CD4-positive, alpha-beta T cell treated with Interferon alpha-2 for 1 hour (primary cell): ENCODE results near the gene VPS4A.

Experiments
- DNase-seq, 2 donors: peaks; one replicate each; pipeline ENCODE4 v3.0.0-alpha.2; 2020 to 2022

VPS4A gene

DNA sequence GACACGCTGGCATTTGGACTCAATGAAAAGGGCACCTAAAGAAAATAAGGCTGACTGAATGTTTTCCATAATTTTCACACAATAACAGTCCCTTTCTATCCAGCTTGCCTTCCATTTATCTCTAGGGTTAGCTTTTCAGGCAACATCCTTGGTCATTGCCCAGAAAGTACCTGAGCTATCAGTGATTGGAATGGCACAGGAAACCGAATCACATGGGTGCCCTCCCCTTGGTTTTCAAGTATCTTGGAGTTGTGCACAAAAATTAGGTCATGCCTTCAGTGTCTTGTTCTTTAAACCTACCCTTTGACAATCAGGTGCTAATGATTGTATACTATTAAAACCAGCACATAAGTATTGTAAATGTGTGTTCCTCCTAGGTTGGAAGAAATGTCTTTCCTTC is 3.3 kb upstream of the VPS4A start:
- DNase-seq, result no peak

DNA sequence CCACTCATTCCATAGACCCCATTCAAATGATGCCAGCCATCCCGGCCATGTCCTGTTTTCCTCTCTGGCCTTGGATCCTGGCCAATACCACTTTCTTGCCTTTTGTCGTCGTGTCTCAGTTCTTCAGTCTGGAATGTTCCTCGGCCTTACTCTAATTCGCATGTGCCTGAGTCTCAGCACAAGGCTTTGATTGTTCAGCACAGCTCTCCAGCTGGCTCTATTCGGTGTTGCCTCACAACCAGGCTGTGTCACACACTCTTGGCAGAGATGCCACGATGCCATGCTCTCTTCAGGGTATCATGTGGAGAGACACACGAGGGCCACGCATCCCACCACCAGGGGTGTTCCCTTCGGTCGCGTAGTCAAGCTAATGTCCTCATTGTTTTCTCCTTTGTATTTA is 1.8 kb upstream of the VPS4A start:
- DNase-seq, result no peak

- DNase-seq, result peak; percentile 5 to 44
These were observed 610 bp downstream of the VPS4A start for GRCh38 chr16:69311533-69312387.

GRCh38 chr16:69313469-69313868 is 2.3 kb downstream of the VPS4A start:
- no peak for DNase-seq

DNA sequence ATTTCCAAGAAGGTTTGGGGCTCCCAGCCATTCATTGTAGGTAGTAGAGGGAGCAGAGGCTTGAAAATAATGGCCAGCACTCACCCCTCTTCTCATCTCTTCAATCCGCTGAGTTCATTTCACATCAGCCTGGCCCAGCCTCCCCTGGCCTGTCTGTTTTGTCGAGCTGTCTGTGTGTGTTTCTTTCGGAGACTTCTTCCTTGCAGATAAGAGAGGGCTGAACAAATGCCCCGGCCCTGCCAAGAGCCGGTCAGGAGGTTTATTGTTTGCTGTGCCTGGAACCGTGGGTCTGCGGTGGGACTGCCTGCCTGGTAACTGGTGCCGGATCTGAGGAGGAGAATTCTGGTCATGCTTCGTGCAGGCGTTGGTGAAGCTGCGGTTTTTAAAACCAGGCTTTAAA is 3.4 kb downstream of the VPS4A start:
- no peak for DNase-seq

GRCh38 chr16:69315486-69316311 is 4.5 kb downstream of the VPS4A start:
- no peak for DNase-seq

DNA sequence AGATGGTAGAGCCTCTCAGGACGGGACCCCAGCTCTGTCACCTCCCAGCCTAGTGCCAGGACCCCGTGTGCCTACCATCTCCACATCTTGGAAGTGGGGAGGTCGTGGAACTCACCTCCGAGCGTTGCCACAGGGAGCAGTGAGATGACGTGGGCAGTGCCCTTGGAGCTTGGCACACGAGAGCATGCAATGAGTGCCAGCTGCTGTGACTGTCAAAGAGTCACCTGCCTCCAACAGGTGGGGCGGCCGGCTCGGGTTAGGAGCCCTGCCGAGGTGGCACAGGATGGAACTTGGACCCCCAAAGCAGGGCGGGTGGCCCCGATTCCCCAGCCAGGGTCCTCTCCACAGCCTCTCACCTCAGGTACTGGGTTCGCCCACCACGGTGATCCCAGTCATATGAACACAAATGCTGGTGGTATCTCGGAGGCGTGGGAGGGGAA is 5.5 kb downstream of the VPS4A start:
- DNase-seq, result no peak

- no peak for DNase-seq
These were observed 7.2 kb downstream of the VPS4A start for GRCh38 chr16:69318177-69318910.

- DNase-seq, result no peak
These were observed 7.8 kb downstream of the VPS4A start for GRCh38 chr16:69318911-69319289.

GRCh38 chr16:69319381-69319780 is 8.2 kb downstream of the VPS4A start:
- no peak for DNase-seq

- no peak for DNase-seq
These were observed 8.9 kb downstream of the VPS4A start for GRCh38 chr16:69319826-69320739.

GRCh38 chr16:69320740-69321073 is 9.6 kb downstream of the VPS4A start:
- DNase-seq, result no peak

GRCh38 chr16:69321080-69321479 is 9.9 kb downstream of the VPS4A start:
- DNase-seq, result no peak

GRCh38 chr16:69322343-69322742 is 11.2 kb downstream of the VPS4A start:
- DNase-seq, result no peak

GRCh38 chr16:69323415-69323814 is 12.3 kb downstream of the VPS4A start:
- DNase-seq, result no peak

DNA sequence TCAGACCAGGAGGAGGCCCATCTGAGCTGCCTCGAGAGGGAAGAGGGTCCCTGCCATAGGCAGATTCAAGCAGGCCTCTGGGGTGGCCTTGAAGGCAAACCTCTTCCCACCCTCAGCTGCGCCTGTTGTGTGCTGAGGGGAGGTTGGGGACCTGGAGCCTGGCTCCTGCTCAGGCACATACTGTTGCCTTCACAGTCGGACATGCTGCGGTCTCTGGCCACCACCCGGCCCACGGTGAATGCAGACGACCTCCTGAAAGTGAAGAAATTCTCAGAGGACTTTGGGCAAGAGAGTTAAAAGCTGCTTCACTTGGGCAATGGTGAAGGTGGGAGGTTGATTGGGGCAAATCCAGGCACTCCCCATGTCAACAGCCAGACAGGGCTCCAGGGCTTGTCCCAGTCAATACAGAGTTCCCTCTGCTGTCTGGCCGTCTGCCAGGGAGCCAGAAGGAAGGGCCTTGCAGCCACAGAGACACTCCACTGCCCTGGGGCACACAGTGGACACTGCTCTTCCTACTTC is 12.9 kb downstream of the VPS4A start:
- no peak for DNase-seq

GRCh38 chr16:69324585-69325253 is 13.6 kb downstream of the VPS4A start:
- no peak for DNase-seq

- DNase-seq, result no peak
These were observed 14.6 kb downstream of the VPS4A start for GRCh38 chr16:69325784-69326171.

- DNase-seq, result no peak
These were observed 15.2 kb downstream of the VPS4A start for GRCh38 chr16:69326172-69326873.

DNA sequence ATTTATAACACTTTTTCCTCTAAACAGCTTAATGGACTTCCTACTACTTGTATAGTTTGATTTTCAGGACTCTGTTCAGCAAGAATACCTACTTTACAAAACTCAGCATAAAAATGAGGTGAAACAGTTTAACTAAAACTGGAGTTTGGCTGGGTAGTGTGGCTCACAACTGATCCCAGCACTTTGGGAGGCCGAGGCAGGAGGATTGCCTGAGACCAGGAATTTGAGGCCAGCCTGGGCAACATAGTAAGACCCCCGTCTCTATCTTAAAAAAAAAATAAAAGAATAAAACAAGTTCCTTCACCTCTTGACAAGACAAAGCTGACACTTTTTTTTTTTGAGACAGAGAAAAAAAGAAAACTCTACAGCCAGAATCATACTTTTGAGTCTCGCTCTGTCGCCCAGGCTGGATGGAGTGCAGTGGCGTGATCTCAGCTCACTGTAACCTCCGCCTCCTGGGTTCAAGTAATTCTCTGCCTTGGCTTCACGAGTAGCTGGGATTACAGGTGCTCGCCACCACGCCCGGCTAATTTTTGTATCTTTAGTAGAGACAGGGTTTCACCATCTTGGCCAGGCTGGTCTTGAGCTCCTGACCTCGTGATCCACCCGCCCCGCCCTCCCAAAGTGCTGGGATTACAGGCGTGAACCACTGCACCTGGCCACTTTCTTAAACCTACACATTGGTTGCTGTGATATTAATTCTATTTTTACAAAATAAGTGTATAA is 16.6 kb downstream of the VPS4A start:
- no peak for DNase-seq
